ENCODE measurements around the gene FAM25A. TPM values are rescaled to one million over a fixed set of nuclear protein-coding genes. Genes with fewer than 3 reads are reported as not detected.
"Not testable (repeated sequence)": the region's sequence is repeated elsewhere in the genome, so short reads cannot be mapped to it uniquely, and the experiment has no call there.

FAM25A gene
- total RNA-seq, 1 experiment from 2014 or later = not detected

GRCh38 chr10:86979977-86980448 lies 40.1 kb upstream of the FAM25A start:
- H3K27ac Mint-ChIP-seq (ENCODE audit: unreplicated experiment) = no peak overlapping the region
- H3K4me3 ChIP-seq (ENCODE audit: low read depth, low read length) = no peak overlapping the region
- H3K27me3 ChIP-seq (replicated peaks; ENCODE audit: control insufficient read depth, insufficient read depth, low read length) = no peaks in the 10 kb centered on the region
- no peaks in the 10 kb centered on the region for H3K9me3 Mint-ChIP-seq (ENCODE audit: unreplicated experiment)
- no TSS peak for BruUV-seq (replicated peaks)
- CTCF ChIA-PET = no interaction called here
- H3K4me3 Mint-ChIP-seq (ENCODE audit: unreplicated experiment) = no peak overlapping the region
- no peak for DNase-seq
- peaks cover 5% of the 10 kb centered on the region for H3K4me1 ChIP-seq
- peaks cover under 1% of the 10 kb centered on the region for H3K36me3 Mint-ChIP-seq (ENCODE audit: insufficient read depth, unreplicated experiment)
- intact Hi-C loops (cut with micrococcal nuclease; ENCODE audit: unreplicated experiment) = no loop called here
- no peaks in the 10 kb centered on the region for H3K36me3 ChIP-seq (ENCODE audit: control insufficient read depth, insufficient read depth, low read length)
- POLR2A ChIA-PET = no interaction called here
- peaks cover 22% of the 10 kb centered on the region for H3K4me1 Mint-ChIP-seq (ENCODE audit: low read depth, unreplicated experiment)
- H3K9me3 ChIP-seq = no peaks in the 10 kb centered on the region
- no peak for TF ChIP-seq CTCF (IDR thresholded peaks at IDR 0.05; ENCODE audit: insufficient read depth in 1 of 2, low read depth in 1 of 2, low read length in 1 of 2, severe bottlenecking in 1 of 2, unreplicated experiment in 1 of 2)
- no peaks in the 10 kb centered on the region for H3K27me3 Mint-ChIP-seq (ENCODE audit: insufficient read depth, unreplicated experiment)

GRCh38 chr10:86981020-86981419 lies 39.1 kb upstream of the FAM25A start:
- H3K36me3 ChIP-seq (ENCODE audit: control insufficient read depth, insufficient read depth, low read length); intact Hi-C loops (cut with micrococcal nuclease; ENCODE audit: unreplicated experiment); H3K9me3 Mint-ChIP-seq (ENCODE audit: unreplicated experiment); H3K9me3 ChIP-seq; H3K27ac Mint-ChIP-seq (ENCODE audit: unreplicated experiment); H3K4me3 ChIP-seq (ENCODE audit: low read depth, low read length); H3K27me3 Mint-ChIP-seq (ENCODE audit: insufficient read depth, unreplicated experiment); DNase-seq; H3K4me1 ChIP-seq; POLR2A ChIA-PET; H3K36me3 Mint-ChIP-seq (ENCODE audit: insufficient read depth, unreplicated experiment); CTCF ChIA-PET; H3K27me3 ChIP-seq (replicated peaks; ENCODE audit: control insufficient read depth, insufficient read depth, low read length); BruUV-seq (replicated peaks); H3K4me3 Mint-ChIP-seq (ENCODE audit: unreplicated experiment): not testable (repeated sequence)
- peaks cover 22% of the 10 kb centered on the region for H3K4me1 Mint-ChIP-seq (ENCODE audit: low read depth, unreplicated experiment)

- Mint-ChIP-seq H3K36me3 (ENCODE audit: insufficient read depth, unreplicated experiment) (no peaks in the 10 kb centered on the region), H3K9me3 (ENCODE audit: unreplicated experiment) (no peaks in the 10 kb centered on the region), H3K27ac (ENCODE audit: unreplicated experiment) (no peak overlapping the region), H3K4me3 (ENCODE audit: unreplicated experiment) (no peak overlapping the region), H3K4me1 (ENCODE audit: low read depth, unreplicated experiment) (peaks cover 22% of the 10 kb centered on the region), H3K27me3 (ENCODE audit: insufficient read depth, unreplicated experiment) (no peaks in the 10 kb centered on the region)
- no TSS peak for BruUV-seq (replicated peaks)
- no peak for TF ChIP-seq CTCF (IDR thresholded peaks at IDR 0.05; ENCODE audit: insufficient read depth in 1 of 2, low read depth in 1 of 2, low read length in 1 of 2, severe bottlenecking in 1 of 2, unreplicated experiment in 1 of 2)
- POLR2A ChIA-PET = no interaction called here
- Histone ChIP-seq H3K27me3 (replicated peaks; ENCODE audit: control insufficient read depth, insufficient read depth, low read length) (no peaks in the 10 kb centered on the region), H3K36me3 (ENCODE audit: control insufficient read depth, insufficient read depth, low read length) (no peaks in the 10 kb centered on the region), H3K4me3 (ENCODE audit: low read depth, low read length) (no peak overlapping the region), H3K9me3 (no peaks in the 10 kb centered on the region), H3K4me1 (peaks cover 5% of the 10 kb centered on the region)
- intact Hi-C loops (cut with micrococcal nuclease; ENCODE audit: unreplicated experiment) = no loop called here
- no peak for DNase-seq
- CTCF ChIA-PET = no interaction called here
Observed at GRCh38 chr10:86981716-86982115, 38.4 kb upstream of the FAM25A start.

GRCh38 chr10:86984498-86984897 lies 35.6 kb upstream of the FAM25A start:
- H3K4me1 Mint-ChIP-seq (ENCODE audit: low read depth, unreplicated experiment); H3K9me3 Mint-ChIP-seq (ENCODE audit: unreplicated experiment); H3K27ac Mint-ChIP-seq (ENCODE audit: unreplicated experiment); H3K27me3 ChIP-seq (replicated peaks; ENCODE audit: control insufficient read depth, insufficient read depth, low read length); H3K4me3 Mint-ChIP-seq (ENCODE audit: unreplicated experiment); H3K4me3 ChIP-seq (ENCODE audit: low read depth, low read length); H3K36me3 Mint-ChIP-seq (ENCODE audit: insufficient read depth, unreplicated experiment); H3K4me1 ChIP-seq; POLR2A ChIA-PET; BruUV-seq (replicated peaks); H3K9me3 ChIP-seq; H3K27me3 Mint-ChIP-seq (ENCODE audit: insufficient read depth, unreplicated experiment); CTCF ChIA-PET; H3K36me3 ChIP-seq (ENCODE audit: control insufficient read depth, insufficient read depth, low read length); DNase-seq; intact Hi-C loops (cut with micrococcal nuclease; ENCODE audit: unreplicated experiment): not testable (repeated sequence)

All from Caco-2 (cell line).